ENCODE data around the gene GNAS.

GNAS gene

GRCh38 chr20:58883241-58883691 lies 30.8 kb downstream of the GNAS start:
- DNase-seq = no peak

DNA sequence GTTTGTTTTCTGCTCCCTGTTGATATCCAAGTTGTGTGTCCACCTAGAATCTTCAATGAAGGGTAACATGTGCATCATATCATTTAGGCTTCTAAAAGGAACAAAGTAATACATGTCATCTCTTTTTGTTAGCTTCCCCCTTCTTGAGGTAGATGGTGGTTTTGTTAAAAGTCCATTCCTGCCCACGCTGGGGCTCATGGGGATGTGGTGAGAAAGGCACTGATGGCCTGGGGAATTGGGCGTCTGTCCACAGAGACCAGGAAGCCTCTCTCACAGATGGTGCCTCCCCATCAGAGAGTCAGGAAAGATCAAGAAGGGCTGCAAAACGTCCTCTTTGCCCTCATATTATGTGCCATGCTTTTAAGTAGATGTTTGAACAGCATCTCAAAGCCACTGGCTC lies 32.5 kb downstream of the GNAS start:
- DNase-seq = no peak

GRCh38 chr20:58886546-58886945 lies 34.0 kb downstream of the GNAS start:
- DNase-seq = no peak

- DNase-seq = no peak
These were observed 35.6 kb downstream of the GNAS start for GRCh38 chr20:58888103-58888502.

GRCh38 chr20:58888521-58889333 lies 36.2 kb downstream of the GNAS start:
- peak; percentile 72 for DNase-seq

- DNase-seq = no peak
These were observed 36.8 kb downstream of the GNAS start for GRCh38 chr20:58889334-58889760.

DNA sequence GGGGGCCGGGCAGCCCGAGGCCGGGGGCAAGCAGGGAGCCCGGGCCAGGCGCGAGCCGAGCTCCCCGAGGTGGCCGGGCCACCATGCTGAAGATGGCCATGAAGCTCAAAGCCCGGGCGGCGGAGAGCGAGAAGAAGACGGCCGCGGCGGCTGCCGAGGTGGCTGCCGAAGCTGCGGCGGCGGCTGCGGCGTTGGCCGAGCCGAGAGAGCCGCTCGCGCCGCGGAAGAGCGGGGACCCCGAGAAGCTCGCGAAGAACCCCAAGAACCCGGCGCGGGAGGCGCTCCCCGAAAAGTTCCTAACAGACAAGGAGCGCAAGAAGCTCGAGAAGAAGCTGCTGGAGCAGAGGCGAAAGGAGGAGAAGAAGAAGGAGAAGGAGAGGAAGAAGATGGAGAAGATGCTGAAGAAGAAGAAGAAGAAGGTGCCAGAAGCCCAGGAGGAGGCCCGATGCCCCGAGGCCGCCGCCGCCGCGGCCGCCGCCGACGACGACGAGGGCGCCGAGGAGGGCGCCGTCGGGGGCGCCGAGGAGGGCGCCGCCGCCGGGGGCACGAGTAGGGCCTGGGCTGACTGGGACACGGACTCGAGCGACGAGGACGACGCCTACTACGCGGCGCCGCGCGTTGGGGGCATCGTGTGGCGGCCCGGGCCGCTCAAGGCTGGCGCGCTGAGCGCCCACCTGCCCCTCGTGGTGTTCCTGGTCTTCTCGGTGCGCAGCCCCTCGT lies 37.4 kb downstream of the GNAS start:
- no peak for DNase-seq

DNA sequence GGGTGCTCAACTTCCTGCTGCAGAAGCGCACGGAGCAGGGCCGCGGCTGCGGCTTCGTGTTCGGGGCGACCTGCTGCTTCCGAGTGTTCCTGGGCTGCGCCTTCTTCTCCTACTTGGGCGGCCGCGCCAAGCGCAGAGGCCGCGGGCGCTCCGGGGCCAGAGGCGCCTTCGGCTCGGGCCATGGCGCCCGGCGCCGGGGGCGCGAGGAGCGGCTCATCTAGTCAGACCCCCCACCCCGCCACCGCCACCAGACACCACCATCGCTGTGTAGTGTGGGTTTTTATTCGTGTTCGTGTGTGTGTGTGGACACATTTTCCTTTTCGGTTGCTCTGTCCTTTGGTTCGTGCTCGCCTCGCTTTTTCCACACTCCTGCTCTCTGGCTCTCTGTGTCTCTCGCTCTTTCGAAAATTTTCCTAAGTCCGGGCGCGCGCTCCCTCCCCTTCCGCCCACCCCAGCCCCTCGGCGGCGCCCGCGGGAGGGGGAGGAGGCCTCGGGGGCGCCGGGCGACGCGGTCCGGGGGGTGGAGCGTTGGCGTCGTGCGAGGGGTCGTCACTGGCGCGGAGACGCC lies 38.1 kb downstream of the GNAS start:
- peak; percentile 77 for DNase-seq

GRCh38 chr20:58891086-58891717 lies 38.7 kb downstream of the GNAS start:
- DNase-seq = peak; percentile 77

DNA sequence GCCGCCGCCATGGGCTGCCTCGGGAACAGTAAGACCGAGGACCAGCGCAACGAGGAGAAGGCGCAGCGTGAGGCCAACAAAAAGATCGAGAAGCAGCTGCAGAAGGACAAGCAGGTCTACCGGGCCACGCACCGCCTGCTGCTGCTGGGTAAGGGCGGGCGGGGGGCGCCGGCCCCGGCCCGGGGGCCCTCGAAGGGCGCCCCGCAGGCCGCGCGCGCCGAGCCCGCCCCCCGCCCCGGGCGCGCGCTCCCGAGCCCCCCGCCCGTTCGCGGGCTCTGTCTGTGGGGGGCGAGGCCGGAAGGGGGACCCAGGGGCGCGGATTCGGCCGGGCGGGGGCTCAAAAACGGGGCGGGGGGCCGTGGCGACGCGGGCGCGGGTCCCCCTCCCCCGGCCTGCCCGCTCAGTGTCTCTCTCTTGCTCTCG lies 39.2 kb downstream of the GNAS start:
- peak; percentile 48 for DNase-seq

- peak; percentile 90 for DNase-seq
These were observed 39.8 kb downstream of the GNAS start for GRCh38 chr20:58892141-58892931.

DNA sequence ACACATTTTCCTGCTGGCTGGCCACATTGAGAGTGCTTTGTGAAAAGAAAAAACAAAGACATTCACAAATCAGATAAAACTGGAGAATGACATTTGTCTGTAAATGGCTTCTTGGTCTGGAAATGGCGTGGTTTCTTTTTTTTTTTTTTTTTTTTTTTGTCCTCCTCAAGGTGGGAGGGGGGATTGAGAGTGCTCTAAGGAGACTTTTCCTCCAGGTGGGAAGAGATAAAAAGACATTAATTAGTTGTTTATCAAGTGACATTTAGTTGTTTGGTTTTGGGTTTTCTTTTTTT lies 40.4 kb downstream of the GNAS start:
- DNase-seq = no peak

- DNase-seq = no peak
These were observed 41.0 kb downstream of the GNAS start for GRCh38 chr20:58893355-58894120.

DNA sequence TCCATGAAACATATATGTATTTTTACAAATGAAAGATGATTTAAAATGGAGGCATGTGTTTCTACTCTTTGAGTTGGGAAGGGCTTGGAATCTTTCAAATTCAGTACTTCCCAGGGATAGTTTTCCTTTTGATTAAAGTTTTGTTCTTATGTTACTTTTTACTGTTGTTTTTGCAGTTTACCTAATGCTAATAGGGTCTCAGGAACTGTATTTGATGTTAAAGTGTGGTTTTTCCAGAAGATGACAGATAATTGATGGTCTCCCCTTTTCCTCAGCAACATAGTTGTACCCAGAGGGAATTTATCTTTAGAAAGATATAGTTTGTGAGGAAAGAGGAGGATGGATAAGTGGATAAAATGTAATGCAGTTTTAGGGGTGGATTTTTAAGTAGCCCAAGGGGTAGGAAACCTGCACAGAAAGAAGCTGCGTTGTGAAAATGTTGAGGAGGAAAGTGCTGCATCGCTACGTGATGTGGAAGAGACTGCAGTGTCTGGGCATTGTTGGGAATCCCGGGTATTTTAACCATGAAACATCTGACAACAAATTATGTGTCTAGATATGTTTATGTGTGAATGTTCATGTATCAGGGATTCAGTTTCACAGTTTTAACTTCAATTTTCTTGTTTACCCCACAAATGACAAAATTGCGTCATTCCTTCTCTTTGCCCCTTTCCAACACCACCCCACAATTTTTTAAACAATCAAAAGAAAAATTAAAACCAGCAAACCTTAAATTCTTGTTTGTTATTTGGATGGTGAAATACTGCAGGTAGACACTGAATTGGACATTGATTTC lies 42.3 kb downstream of the GNAS start:
- DNase-seq = no peak

- DNase-seq = no peak
These were observed 43.1 kb downstream of the GNAS start for GRCh38 chr20:58895448-58896180.

- no peak for DNase-seq
These were observed 44.3 kb downstream of the GNAS start for GRCh38 chr20:58896820-58897219.

GRCh38 chr20:58897488-58897887 lies 45.0 kb downstream of the GNAS start:
- DNase-seq = no peak

- no peak for DNase-seq
These were observed 46.3 kb downstream of the GNAS start for GRCh38 chr20:58898629-58899408.

DNA sequence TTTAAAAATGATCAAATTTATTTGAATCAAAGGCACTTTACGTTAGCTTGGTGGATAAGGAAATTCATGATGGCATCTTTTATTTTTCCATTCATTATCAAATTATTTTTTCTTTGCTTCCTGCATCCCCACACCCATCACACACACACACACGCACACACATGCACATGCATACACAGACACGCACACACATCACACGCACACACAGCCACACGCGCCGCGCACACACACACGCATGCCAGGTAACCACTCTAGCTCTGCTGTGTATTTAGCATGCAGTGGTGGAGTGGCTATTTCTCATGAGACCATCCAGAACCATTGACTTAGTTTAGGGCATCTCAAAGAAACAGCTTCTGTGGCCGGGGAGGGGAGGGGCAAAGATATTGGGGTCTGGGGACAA lies 47.0 kb downstream of the GNAS start:
- no peak for DNase-seq

GRCh38 chr20:58900397-58900796 lies 47.9 kb downstream of the GNAS start:
- no peak for DNase-seq

Data from NK-92 treated with Interleukin-12 subunit alpha and Interleukin-12 subunit beta, amount 100 ng/mL, for 24 hours (cell line).